K562 (cell line): ENCODE data around the gene ELOVL7. TPM values are rescaled to one million over a fixed set of nuclear protein-coding genes. Genes with fewer than 3 reads are reported as not detected.

Experiments
- BACH1 ChIP-seq: fragments of 200-800 bp; sonication (Bioruptor generic); IDR thresholded peaks from 2 replicates; pipeline ENCODE4 v1.6.1; 2016; ENCODE audit warnings: missing genetic modification characterization, missing compliant biosample characterization
- CBFB ChIP-seq: sonication (generic); formaldehyde crosslinking; IDR thresholded peaks from 2 replicates; pipeline ENCODE4 v1.4.0; 2020; ENCODE audit warnings: mild to moderate bottlenecking, missing genetic modification reagents
- CCNT2 ChIP-seq: IDR thresholded peaks from 2 replicates; pipeline ENCODE4 v1.6.1; 2011; ENCODE audit warnings: borderline replicate concordance, low read depth, mild to moderate bottlenecking, moderate library complexity, mixed read lengths, low read length; ENCODE audit not compliant: insufficient read length; ENCODE audit errors: extremely low read depth
- CGGBP1 ChIP-seq: fragments of 250-450 bp; sonication (Bioruptor Pico); IDR thresholded peaks from 2 replicates; pipeline ENCODE4 v1.9.0; 2021; ENCODE audit warnings: mild to moderate bottlenecking
- CHD1 ChIP-seq: fragments of 200-600 bp; sonication (generic); IDR thresholded peaks from one replicate; pipeline ENCODE4 v1.6.1; 2012; ENCODE audit warnings: mild to moderate bottlenecking, moderate library complexity, low read length, inconsistent platforms
- DNMT1 ChIP-seq: fragments of 450-650 bp; IDR thresholded peaks from 2 replicates; pipeline ENCODE4 v1.6.1; 2016; ENCODE audit warnings: antibody characterized with exemption, mild to moderate bottlenecking
- FOXM1 ChIP-seq, 2 experiments: fragments of 450-650 bp in 1 of 2; sonication (generic) in 1 of 2; formaldehyde crosslinking in 1 of 2; IDR thresholded peaks; 2 replicates each; pipeline versions ENCODE4 v1.6.1 to v1.9.0; 2017 to 2022; ENCODE audit warnings: low read depth in 2 of 2, mild to moderate bottlenecking in 2 of 2, missing genetic modification reagents in 1 of 2, moderate library complexity in 1 of 2
- FUS ChIP-seq: fragments of 200-400 bp; formaldehyde crosslinking; optimal IDR thresholded peaks from 2 replicates; pipeline ENCODE3; 2017; ENCODE audit warnings: low read depth, low read length
- GMEB1 ChIP-seq: fragments of 250-450 bp; sonication (Bioruptor Pico); IDR thresholded peaks from 2 replicates; pipeline ENCODE4 v1.4.0; 2020; ENCODE audit warnings: mild to moderate bottlenecking
- HMG20B ChIP-seq: fragments of 250-450 bp; sonication (Bioruptor Pico); IDR thresholded peaks from 2 replicates; pipeline ENCODE4 v1.5.0; 2021; ENCODE audit warnings: mild to moderate bottlenecking
- LARP7 ChIP-seq: fragments of 450-650 bp; IDR thresholded peaks from 2 replicates; pipeline ENCODE4 v1.6.1; 2016
- NR3C1 ChIP-seq: sonication (generic); formaldehyde crosslinking; IDR thresholded peaks from 2 replicates; pipeline ENCODE4 v1.8.1; 2022; ENCODE audit warnings: missing genetic modification reagents
- PHB2 ChIP-seq: fragments of 450-650 bp; IDR thresholded peaks from 2 replicates; pipeline ENCODE4 v1.6.1; 2017; ENCODE audit warnings: low read depth
- PKNOX1 ChIP-seq: fragments of 450-650 bp; IDR thresholded peaks from 2 replicates; pipeline ENCODE4 v1.6.1; 2016
- POLR2G ChIP-seq: fragments of 200-400 bp; formaldehyde crosslinking; IDR thresholded peaks from 2 replicates; pipeline ENCODE4 v1.6.1; 2017; ENCODE audit warnings: low read depth, mild to moderate bottlenecking, antibody characterized with exemption, low read length, moderate library complexity
- RBM39 ChIP-seq: fragments of 200-400 bp; formaldehyde crosslinking; optimal IDR thresholded peaks from 2 replicates; pipeline ENCODE3; 2018; ENCODE audit warnings: low read depth, low read length
- SRF ChIP-seq, 2 experiments: fragments of 250-450, 450-650 bp in 1 of 2; sonication (Bioruptor Pico) in 1 of 2; sonication (generic) in 1 of 2; formaldehyde crosslinking; IDR thresholded peaks; 2 replicates each; pipeline versions ENCODE4 v1.5.0 to v1.5.1; 2020 to 2022; ENCODE audit warnings: mild to moderate bottlenecking in 1 of 2, missing genetic modification reagents in 1 of 2
- STAG1 ChIP-seq: sonication (generic); formaldehyde crosslinking; IDR thresholded peaks from 2 replicates; pipeline ENCODE4 v1.5.0; 2020; ENCODE audit warnings: missing genetic modification reagents, borderline replicate concordance
- TAF7 ChIP-seq: fragments of 450-650 bp; IDR thresholded peaks from 2 replicates; pipeline ENCODE4 v1.6.1; 2016; ENCODE audit warnings: missing genetic modification characterization, missing compliant biosample characterization
- TOE1 ChIP-seq, 2 experiments: fragments of 450-650 bp in 1 of 2; sonication (generic) in 1 of 2; formaldehyde crosslinking in 1 of 2; IDR thresholded peaks; 2 replicates each; pipeline versions ENCODE4 v1.7.1 to v1.8.0; 2016 to 2022; ENCODE audit warnings: borderline replicate concordance in 2 of 2, mild to moderate bottlenecking in 2 of 2, antibody characterized with exemption in 1 of 2, inconsistent platforms in 1 of 2, low read depth in 1 of 2, missing genetic modification reagents in 1 of 2, moderate library complexity in 1 of 2
- TRIM28 ChIP-seq: fragments of 450-650 bp; IDR thresholded peaks from 2 replicates; pipeline ENCODE4 v1.6.1; 2017
- ZC3H8 ChIP-seq: fragments of 450-650 bp; IDR thresholded peaks from 2 replicates; pipeline ENCODE4 v1.6.1; 2017
- ZKSCAN8 ChIP-seq: fragments of 200-800 bp; sonication (Bioruptor generic); IDR thresholded peaks from 2 replicates; pipeline ENCODE4 v1.6.1; 2016; ENCODE audit warnings: missing genetic modification characterization, missing compliant biosample characterization
- ZNF586 ChIP-seq: fragments of 450-650 bp; formaldehyde crosslinking; conservative IDR thresholded peaks from 2 replicates; pipeline ENCODE4 v1.4.0; 2020; ENCODE audit warnings: mild to moderate bottlenecking, moderate library complexity
- ZNF589 ChIP-seq: fragments of 200-800 bp; sonication (Bioruptor generic); IDR thresholded peaks from 2 replicates; pipeline ENCODE4 v1.6.1; 2016; ENCODE audit warnings: low read depth, missing genetic modification characterization, missing compliant biosample characterization
- ZNF707 ChIP-seq: fragments of 250-450 bp; sonication (Bioruptor Pico); conservative IDR thresholded peaks from 2 replicates; pipeline ENCODE4 v1.8.0; 2022; ENCODE audit warnings: inconsistent platforms, mild to moderate bottlenecking, moderate library complexity
- polyA plus RNA-seq, 8 experiments: library from polyadenylated mRNA; depleted of rRNA in 4 of 8; stranded (reverse) in 5 of 8; unstranded in 3 of 8; fragments of >200 nt; fragmentation: Nextera tagmentation in 2 of 8; fragmentation: Illumina TruSeq in 1 of 8; extraction: Ambion mirVana in 2 of 8; extraction: Trizol in 1 of 8; gene quantifications; 2 replicates each; pipeline versions ENCODE4 v1.2.1 to v1.2.3, GENCODE V29; 2011 to 2014; ENCODE audit warnings: inconsistent platforms in 1 of 8, missing spikeins in 1 of 8
- total RNA-seq, 7 experiments: library from RNA; depleted of rRNA in 6 of 7; stranded (reverse); fragments of >200 nt in 6 of 7; fragmentation: Illumina TruSeq in 2 of 7; extraction: Trizol in 2 of 7; gene quantifications; 2 replicates each; pipeline versions ENCODE4 v1.2.1 to v1.2.3, GENCODE V29; 2011 to 2021; ENCODE audit warnings: low replicate concordance in 1 of 7

ELOVL7 gene
- total and polyA plus RNA-seq, 9 of the 15 experiments (the other 6 are each of a cell fraction or from before 2014, with no cell fraction given) = 4.5 to 12.3 (median 6.9) TPM

- TF ChIP-seq GMEB1 (CRISPR knock-in tag) = no peak
- TF ChIP-seq PHB2 = no peak
- TF ChIP-seq RBM39 = no peak
- no peak for TF ChIP-seq PKNOX1
- TF ChIP-seq FUS = no peak
- no peak for TF ChIP-seq LARP7
- TF ChIP-seq POLR2G = peak; percentile 88
- TF ChIP-seq TRIM28 = no peak
- TF ChIP-seq ZKSCAN8 (CRISPR knock-in tag) = no peak
- TF ChIP-seq NR3C1 (CRISPR knock-in tag) = no peak
- TF ChIP-seq TAF7 (tag) = no peak
- peak; percentile 67 for TF ChIP-seq CCNT2
- TF ChIP-seq ZNF707 (CRISPR knock-in tag) = no peak
- TF ChIP-seq CBFB = no peak
- TF ChIP-seq BACH1 (tag) = no peak
- no peak for TF ChIP-seq SRF (CRISPR knock-in tag; IDR thresholded peaks at IDR 0.05)
- TF ChIP-seq ZC3H8 = no peak
- TF ChIP-seq ZNF586 (CRISPR knock-in tag) = no peak
- no peak for TF ChIP-seq STAG1 (CRISPR knock-in tag)
- no peak for TF ChIP-seq DNMT1
- no peak for TF ChIP-seq CHD1
- no peak for TF ChIP-seq FOXM1 (IDR thresholded peaks at IDR 0.05; ENCODE audit: low read depth)
- no peak for TF ChIP-seq FOXM1 (CRISPR knock-in tag; IDR thresholded peaks at IDR 0.05; ENCODE audit: low read depth)
- TF ChIP-seq TOE1 (IDR thresholded peaks at IDR 0.05; ENCODE audit: borderline replicate concordance) = no peak
- TF ChIP-seq TOE1 (CRISPR knock-in tag; IDR thresholded peaks at IDR 0.05; ENCODE audit: borderline replicate concordance, low read depth) = no peak
- no peak for TF ChIP-seq CGGBP1 (CRISPR knock-in tag)
- no peak for TF ChIP-seq ZNF589
- no peak for TF ChIP-seq HMG20B (CRISPR knock-in tag)
Measured at GRCh38 chr5:60843936-60844905, at the start of gene ELOVL7 (continued).
